A673 (cell line): ENCODE results near the gene CNDP1.

ENCODE experiments used
- CTCF ChIP-seq: fragments of 300-800, 200-600 bp; sonication (generic); conservative IDR thresholded peaks from 2 replicates; pipeline ENCODE4 v1.5.1; 2017; ENCODE audit warnings: low read depth, mild to moderate bottlenecking, antibody characterized with exemption, low read length, moderate library complexity, mixed read lengths
- EZH2 ChIP-seq: fragments of 200-600 bp; sonication (generic); IDR thresholded peaks from 2 replicates; pipeline ENCODE4 v1.6.1; 2017; ENCODE audit warnings: borderline replicate concordance, low read depth, mild to moderate bottlenecking, mixed read lengths, antibody characterized with exemption, low read length; ENCODE audit not compliant: poor library complexity, severe bottlenecking

GRCh38 chr18:74556126-74556525 lies 21.8 kb downstream of the CNDP1 start:
- TF ChIP-seq CTCF (no peak), EZH2 (no peak)
